Liver (tissue), 3 donors: ENCODE data around the gene SPAG16.

ENCODE experiments used
- ATF3 ChIP-seq: IDR thresholded peaks from 2 replicates; pipeline ENCODE4 v1.6.1; 2016; ENCODE audit warnings: antibody characterized with exemption
- CTCF ChIP-seq: fragments of 150-350 bp; IDR thresholded peaks from 2 replicates; pipeline ENCODE4 v1.5.1; 2017; ENCODE audit warnings: improper control_type of control experiment, low read depth, low read length; ENCODE audit not compliant: missing input control
- GABPA ChIP-seq, 2 donors: IDR thresholded peaks in 1 of 2; conservative IDR thresholded peaks in 1 of 2; 2 replicates each; pipeline ENCODE4 v1.6.1; 2016; ENCODE audit warnings: antibody characterized with exemption in 2 of 2, mild to moderate bottlenecking in 1 of 2, moderate library complexity in 1 of 2
- REST ChIP-seq: IDR thresholded peaks from 2 replicates; pipeline ENCODE4 v1.6.1; 2016; ENCODE audit warnings: antibody characterized with exemption, mild to moderate bottlenecking
- SP1 ChIP-seq: IDR thresholded peaks from 2 replicates; pipeline ENCODE4 v1.6.1; 2018; ENCODE audit warnings: antibody characterized with exemption, mild to moderate bottlenecking
- ZBTB33 ChIP-seq: IDR thresholded peaks from 2 replicates; pipeline ENCODE4 v1.6.1; 2016; ENCODE audit warnings: antibody characterized with exemption
- donor health status: healthy.
- donor health status: healthy.

GRCh38 chr2:213959589-213959988 is 675.3 kb downstream of the SPAG16 start:
- no peak for TF ChIP-seq GABPA (IDR thresholded peaks at IDR 0.05 in 1 of 2, conservative IDR thresholded peaks at IDR 0.05 in 1 of 2)
- no peak for TF ChIP-seq REST
- no peak for TF ChIP-seq CTCF
- no peak for TF ChIP-seq ATF3
- no peak for TF ChIP-seq SP1
- no peak for TF ChIP-seq ZBTB33
